Measurements from ENCODE around the gene SUMO2.
A peak's percentile ranks its signal among the peaks of the same experiment; 100 is the strongest.
"Not testable (repeated sequence)": the region's sequence is repeated elsewhere in the genome, so short reads cannot be mapped to it uniquely, and the experiment has no call there.

The SUMO2 gene

DNA sequence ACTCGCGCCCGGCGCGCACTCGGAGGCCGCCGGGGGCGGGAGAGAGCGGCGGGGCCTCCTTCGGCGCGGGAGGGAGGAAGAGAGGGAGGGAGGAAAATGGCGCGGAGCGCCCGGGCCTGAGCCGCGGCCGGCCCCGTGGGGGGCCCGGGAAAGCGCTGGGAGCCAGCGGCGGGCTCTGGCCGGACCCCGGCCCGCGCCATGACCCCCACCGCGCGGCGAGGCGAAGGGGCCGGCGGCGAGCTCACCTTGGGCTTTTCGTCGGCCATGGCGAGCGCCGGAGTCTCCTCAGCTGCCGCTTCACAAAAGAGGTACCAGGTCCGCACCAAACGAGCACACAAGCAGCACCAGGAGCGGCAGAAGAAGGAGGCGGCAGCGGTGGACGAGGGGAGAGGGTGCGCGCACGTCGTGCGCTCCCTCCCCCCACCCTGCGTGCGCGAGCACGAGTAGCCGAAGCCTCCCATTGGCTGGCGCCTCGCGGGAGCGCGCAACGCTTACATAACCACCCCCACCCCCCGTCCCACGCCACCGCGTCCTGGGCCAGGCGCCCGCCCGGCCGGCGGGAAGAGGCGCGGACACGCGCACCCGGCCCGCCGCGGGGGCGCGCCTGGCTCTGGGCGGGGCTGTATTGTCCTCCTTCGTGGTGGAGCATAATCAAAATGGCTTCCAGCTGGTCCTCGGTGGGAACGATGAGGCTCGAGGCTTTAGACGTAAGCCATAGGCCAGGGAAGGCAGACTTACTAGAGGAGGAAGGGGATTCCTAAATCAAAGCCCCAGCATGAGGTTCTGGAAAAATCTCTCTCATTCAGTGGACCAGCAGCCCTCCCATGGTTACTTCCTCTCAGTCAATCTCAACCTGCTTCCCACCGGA lies at the start of gene SUMO2:
Gene SUMO2, minus strand, starts transcription at position 391 of the 868 bp plus-strand sequence. Its CDS starts 125 bp downstream, at position 266.
- peak; percentile 89 to 95 for DNase-seq (ENCODE audit: low read depth in 1 of 2, low spot score in 1 of 2)

DNA sequence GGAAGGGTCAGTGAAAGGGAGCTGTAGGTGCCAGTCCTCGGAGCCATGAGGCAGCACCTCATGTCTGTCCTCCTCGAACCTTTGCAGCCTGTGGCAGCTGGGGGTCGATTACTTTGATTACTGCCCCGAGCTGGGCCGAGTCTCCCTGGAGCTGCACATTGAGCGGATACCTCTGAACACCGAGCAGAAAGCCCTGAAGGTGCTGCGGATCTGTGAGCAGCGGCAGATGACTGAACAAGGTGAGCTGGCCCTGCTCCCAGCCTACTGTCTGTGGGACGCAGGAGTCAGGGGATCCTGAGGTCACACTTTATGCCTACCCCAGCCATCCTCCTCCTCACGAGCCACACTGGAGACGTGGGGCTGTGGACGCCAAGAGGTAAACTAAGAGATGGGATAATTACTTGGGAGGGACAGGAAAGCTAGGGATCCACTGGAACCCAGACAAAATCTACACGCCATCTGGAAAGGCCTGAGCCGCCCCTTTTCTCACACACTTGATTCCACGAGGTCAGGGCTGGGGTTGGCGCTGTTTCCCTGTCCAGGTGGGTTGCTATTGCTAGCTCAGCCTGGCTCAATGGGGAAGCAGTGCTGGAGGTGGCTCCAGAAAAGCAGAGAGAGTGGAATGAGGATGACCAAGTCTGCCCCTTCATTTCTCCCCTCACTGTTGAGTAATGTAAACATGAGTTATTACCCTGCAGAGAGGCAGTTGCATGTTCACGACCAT lies 49.1 kb upstream of the SUMO2 start:
- no peak for DNase-seq (ENCODE audit: low read depth in 1 of 2, low spot score in 1 of 2)

DNA sequence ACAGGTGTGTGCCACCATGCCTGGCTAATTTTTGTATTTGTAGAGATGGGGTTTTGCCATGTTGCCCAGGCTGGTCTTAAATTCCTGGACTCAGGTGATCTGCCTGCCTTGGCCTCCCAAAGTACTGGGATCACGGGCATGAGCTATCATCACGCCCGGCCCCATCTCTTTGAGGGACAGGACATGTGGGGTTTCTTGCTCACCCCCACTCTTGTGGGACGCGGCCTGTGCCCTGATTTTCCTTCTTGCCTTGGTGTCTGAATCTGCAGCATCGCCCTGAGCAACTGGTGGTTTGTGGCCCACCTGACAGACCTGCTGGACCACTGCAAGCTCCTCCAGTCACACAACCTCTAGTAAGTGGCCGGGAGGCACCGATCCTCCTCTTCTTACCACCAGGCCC lies 48.3 kb upstream of the SUMO2 start:
- no peak for DNase-seq (ENCODE audit: low read depth in 1 of 2, low spot score in 1 of 2)

DNA sequence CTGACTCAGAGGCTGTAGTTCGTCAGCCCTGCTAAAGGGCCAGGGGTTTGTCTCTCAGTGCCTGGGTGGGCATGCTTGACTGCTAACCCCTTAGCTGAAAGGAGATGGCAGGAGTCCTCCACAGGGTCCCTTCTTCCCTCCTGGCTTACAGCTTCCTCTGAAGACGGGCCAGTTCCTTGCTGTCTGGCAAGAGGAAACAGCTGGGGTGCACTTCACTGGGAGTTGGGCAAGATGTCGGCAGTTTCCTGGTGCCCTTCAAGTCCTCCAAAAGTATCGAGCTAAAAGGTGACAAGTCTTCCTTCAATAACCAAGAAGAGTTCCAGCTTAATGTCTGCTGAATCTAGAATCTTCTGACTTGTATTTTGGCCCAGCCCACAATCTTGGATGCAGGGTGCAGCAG lies 46.1 kb upstream of the SUMO2 start:
- no peak for DNase-seq (ENCODE audit: low read depth in 1 of 2, low spot score in 1 of 2)

DNA sequence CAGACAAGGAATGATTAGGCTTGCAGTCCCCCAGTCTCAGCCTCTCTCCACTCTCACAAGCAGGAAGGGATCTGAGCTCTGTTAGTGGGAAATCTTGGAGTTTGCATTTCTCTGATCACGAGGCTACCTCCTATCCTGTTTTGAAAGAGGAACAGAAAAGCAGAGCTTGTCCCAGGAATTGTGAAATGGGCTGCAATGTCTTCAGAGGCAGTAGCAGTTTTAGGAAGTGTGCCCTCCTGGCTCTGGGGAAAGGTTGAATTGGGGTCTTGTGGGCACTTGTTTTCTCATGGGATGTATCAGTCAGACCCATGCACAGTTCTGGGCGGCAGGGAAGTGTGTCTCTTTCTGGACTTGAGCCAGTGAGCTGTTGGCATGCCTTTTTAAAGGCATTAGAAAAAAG lies 45.5 kb upstream of the SUMO2 start:
- no peak for DNase-seq (ENCODE audit: low read depth in 1 of 2, low spot score in 1 of 2)

DNA sequence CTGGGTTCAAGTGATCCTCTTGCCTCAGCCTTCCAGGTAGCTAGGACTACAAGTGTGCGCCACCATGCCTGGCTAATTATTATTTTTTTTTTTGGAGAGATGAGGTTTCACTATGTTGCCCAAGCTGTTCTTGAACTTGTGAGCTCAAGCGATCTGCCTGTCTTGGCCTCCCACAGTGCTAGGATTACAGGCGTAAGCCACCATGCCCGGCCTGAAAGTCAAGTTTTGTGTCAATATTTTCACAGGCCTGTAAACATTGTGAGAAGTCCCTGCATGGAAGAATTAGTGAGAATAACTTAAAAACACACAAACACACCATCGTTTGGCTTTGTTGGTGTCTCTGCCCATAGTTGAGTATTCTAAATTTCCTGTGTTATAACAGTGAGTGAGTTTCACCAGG lies 45.0 kb upstream of the SUMO2 start:
- DNase-seq (ENCODE audit: low read depth in 1 of 2, low spot score in 1 of 2) = no peak

DNA sequence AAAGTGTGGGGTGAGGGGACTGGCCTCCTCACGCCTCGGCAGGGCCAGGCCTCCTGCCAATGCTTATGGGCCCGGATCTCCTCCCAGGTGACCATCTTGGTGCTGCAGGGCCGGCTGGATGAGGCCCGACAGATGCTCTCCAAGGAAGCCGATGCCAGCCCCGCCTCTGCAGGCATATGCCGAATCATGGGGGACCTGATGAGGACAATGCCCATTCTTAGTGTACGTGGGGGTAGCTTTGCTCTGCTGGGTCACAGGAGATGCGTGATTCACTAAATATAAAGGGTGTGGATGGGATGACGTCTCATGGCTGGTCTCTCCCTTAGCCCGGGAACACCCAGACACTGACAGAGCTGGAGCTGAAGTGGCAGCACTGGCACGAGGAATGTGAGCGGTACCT lies 42.3 kb upstream of the SUMO2 start:
- no peak for DNase-seq (ENCODE audit: low read depth in 1 of 2, low spot score in 1 of 2)

DNA sequence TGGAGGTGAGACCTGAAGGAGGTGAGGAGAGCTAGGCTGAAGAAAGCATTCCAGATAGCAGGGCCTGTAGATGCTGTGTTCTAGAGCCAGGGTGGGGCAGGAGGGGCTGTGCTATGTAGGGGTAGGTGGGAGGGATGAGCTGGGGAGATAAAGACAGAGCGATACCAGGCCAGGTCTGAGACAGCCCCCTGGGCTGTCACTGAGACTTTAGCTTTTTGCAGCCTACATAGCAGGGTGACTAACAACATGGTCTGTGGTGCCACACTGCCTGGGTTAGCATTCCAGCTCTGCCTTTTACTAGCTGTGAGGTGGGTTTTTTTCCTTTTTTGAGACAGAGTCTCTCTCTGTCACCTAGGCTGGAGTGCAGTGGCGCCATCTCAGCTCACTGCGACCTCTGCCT lies 37.1 kb upstream of the SUMO2 start:
- DNase-seq (ENCODE audit: low read depth in 1 of 2, low spot score in 1 of 2) = no peak

DNA sequence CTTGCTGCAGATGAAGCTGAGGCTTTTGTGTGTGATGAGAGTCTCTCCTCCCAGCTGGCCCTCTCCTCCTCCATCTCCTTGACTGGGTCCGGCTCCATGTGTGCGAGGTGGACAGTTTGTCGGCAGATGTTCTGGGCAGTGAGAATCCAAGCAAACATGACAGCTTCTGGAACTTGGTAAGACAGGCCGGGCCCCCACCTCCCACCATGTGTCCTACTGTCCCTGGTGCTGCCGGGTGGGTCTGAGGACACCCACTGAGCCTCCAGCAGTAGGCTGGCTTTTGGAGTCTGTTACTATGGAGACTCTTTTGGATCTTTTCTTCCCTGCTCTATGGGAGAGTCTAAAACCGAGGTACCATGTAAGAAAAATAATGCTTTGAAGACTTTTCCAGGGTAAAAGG lies 35.4 kb upstream of the SUMO2 start:
- DNase-seq (ENCODE audit: low read depth in 1 of 2, low spot score in 1 of 2) = no peak

DNA sequence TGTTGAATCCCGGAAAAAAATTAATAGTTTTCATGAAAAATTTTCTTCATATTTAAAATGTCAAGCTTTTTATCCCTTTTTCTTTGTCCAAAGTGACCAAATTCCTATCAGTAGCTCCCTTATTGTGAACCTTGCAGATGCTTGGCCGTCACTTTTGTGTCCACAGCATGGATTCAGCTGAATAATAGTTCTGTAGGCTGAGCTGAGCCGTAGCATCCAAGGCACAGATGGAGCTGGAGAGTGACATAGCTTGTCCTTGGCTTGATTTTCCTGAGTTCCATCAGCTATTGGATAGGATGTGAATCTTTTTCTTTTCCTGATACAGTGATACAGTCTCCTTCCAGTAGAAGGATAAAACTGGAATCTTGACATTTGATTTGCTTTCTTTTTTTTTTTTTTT lies 26.3 kb upstream of the SUMO2 start:
- DNase-seq (ENCODE audit: low read depth in 1 of 2, low spot score in 1 of 2) = no peak

DNA sequence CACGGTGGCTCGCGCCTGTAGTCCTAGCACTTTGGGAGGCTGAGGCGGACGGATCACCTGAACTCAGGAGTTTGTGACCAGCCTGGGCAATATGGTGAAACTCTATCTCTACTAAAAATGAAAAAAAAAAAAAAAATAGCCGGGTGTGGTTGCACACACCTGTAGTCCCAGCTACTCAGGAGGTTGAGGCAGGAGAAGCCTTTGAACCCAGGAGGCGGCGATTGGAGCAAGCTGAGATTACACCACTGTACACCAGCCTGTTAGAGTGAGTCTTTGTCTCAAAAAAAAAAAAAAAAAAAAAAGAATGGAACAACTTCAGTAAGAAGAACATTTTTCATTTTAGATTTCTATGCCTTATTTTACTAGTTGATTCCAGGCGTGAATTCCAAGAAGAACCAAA lies 25.4 kb upstream of the SUMO2 start:
- no peak for DNase-seq (ENCODE audit: low read depth in 1 of 2, low spot score in 1 of 2)

DNA sequence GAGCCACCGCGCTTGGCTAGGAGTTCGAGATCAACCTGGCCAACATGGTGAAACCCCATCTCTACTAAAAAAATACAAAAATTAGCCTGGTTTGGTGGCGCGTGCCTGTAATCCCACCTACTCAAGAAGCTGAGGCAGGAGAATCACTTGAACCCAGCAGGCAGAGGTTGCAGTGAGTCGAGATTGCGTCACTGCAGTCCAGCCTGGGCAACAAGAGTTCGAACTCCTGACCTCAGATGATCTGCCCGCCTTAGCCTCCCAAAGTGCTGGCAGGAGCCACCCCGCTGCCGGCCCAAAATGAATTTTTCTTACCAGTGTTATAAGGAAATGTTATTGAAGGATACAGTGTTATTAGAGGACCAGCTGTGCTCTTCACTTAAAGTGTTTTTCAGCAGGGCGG lies 25.0 kb upstream of the SUMO2 start:
- no peak for DNase-seq (ENCODE audit: low read depth in 1 of 2, low spot score in 1 of 2)

DNA sequence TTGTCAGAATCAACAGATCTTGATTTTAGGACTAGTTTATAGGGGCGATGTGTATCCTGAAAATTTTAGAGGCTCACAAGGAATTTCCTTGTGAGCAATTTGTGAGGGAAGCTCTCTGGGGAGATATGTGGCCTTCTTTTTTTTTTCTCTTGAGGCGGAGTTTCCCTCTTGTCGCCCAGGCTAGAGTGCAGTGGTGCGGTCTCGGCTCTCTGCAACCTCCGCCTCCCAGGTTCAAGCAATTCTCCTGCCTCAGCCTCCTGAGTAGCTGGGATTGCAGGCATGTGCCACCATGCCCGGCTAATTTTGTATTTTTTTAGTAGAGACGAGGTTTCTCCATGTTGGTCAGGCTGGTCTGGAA lies 24.3 kb upstream of the SUMO2 start:
- not testable (repeated sequence) for DNase-seq (ENCODE audit: low read depth in 1 of 2, low spot score in 1 of 2)

DNA sequence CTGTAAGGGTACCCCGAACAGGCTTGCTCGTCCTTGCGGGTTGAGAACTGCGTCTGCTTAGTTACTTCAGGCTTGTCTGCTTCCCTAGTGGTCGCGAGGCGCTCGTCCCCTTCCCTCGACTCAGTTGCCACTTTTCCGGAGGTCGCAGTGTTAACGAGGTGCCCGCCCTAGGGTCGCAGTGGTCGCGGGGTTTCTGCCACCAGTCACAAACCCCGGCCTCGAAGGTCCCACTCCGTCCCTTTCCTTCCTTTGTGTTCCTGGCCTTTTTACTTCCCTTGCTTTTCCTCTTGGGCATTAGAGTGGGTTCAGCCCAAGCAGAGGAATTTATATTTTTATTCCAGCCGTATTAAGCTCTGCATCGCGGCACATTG lies 23.0 kb upstream of the SUMO2 start:
- no peak for DNase-seq (ENCODE audit: low read depth in 1 of 2, low spot score in 1 of 2)

DNA sequence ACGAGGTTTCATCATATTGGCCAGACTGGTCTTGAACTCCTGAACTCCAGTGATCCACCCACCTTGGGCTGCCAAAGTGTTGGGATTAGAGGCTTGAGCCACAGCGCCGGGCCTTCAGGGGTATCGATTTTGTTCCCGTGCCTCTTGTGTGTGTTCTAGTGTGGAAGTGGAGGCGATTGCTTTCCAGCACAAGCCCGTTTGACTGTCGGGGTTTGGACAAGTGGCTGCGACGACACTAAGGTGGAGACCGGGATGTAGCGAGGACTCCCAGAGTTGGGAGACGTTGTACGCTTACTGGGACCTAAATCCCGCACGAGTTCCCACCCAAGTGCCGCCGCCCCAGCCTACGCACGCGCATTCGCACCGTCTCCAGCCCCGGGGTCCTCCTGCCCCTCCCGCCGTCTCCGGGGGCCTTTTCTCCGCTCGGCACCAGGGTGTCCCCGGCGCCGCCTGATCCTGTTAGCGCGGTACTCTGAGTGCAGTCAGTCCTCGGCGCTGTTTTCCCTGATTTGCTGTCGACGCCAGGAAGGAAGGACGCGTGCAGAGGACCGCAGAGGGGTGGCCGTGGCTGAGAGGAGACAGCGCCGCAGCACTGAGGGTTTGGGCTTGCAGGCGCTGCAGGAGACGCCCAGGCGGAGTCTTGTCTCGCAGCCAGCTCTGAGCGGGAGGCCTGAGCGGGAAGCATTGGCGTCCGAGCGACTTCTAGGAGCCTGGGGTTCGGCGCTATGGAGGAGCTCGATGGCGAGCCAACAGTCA lies 22.5 kb upstream of the SUMO2 start, which contains the start of gene NUP85:
Gene NUP85, plus strand, starts transcription at position 643 of the 756 bp plus-strand sequence. Its CDS starts 83 bp downstream, at position 726.
- peak; percentile 88 for DNase-seq (ENCODE audit: low read depth in 1 of 2, low spot score in 1 of 2)

DNA sequence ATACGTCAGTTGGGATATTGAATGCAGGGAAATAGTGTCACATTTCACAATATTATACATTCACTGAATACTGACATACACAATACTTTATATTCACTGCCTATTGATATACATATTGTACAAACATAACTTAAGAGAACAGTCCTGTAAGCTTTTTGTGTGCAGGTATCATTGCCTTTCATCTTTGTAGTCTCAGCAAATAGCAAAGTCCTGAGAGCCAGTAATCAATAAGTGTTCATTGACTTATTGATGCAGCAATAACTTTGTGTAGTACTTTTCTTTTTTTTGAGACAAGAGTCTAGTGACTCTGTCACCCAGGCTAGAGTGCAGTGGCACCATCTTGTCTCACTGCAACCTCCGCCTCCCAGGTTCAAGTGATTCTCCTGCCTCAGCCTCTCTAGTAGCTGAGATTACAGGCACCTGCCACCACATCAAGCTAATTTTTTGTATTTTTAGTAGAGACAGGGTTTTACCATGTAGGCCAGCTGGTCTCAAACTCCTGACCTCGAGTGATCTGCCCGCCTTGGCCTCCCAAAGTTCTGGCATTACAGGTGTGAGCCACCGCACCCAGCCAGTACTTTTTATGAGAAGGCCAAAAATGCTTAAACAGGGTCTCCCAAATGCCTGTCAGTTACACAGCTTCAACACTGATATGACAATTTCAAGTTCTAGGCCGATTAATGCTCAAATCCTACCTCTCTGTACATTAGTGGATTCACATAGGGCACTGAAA lies 17.3 kb upstream of the SUMO2 start:
- DNase-seq (ENCODE audit: low read depth in 1 of 2, low spot score in 1 of 2) = no peak

DNA sequence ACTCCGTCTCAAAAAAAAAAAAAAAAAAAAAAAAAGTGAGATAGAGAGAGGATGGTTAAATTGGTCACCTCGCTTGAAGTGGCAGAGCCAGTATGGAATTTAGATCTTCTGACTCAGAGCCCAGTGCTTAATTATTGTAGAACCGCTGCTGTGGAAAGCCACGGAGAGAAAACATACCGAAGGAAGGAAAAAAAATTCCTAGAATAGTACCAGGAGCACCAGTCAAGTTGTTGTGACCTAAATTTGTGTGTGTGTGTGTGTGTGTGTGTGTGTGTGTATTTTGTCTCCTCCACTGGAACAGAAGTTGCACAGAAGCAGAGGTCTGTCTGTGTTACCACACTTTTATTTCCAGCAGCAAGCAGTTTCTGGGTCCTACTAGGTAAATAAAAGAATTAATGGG lies 12.1 kb upstream of the SUMO2 start:
- no peak for DNase-seq (ENCODE audit: low read depth in 1 of 2, low spot score in 1 of 2)

DNA sequence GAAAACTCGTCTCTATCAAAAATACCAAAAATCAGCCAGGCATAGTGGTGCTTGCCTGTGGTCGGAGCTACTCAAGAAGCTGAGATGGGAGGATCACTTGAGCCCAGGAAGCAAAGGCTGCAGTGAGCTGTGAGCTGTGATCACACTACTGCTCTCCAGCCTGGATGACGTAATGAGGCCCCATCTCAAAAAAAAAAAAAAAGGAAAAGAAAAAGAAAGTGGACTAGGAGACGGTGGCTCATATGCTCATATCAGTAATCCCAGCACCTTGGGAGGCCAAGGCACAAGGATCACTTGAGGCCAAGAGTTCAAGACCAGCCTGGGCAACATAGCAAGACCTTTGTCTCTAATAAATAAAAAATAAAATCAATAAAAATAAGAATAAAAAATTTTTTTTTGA lies 8.8 kb upstream of the SUMO2 start:
- DNase-seq (ENCODE audit: low read depth in 1 of 2, low spot score in 1 of 2) = no peak

DNA sequence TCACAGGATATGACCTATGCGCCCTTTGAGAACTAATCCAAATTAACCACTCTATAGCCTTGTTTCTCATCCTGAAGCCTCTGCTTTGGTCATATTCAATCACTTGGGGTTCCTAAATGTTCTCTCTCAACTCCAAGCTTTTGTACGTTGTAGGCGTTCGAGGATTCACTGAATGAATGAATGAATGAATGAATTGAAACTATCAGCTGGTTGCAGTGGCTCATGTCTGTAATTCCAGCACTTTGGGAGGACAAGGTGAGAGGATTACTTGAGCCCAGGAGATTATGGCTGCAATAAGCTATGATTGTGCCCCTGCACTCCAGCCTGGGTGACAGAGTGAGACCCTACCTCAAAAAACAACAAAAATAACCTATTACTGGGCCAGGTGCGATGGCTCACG lies 5.9 kb upstream of the SUMO2 start:
- DNase-seq (ENCODE audit: low read depth in 1 of 2, low spot score in 1 of 2) = no peak

DNA sequence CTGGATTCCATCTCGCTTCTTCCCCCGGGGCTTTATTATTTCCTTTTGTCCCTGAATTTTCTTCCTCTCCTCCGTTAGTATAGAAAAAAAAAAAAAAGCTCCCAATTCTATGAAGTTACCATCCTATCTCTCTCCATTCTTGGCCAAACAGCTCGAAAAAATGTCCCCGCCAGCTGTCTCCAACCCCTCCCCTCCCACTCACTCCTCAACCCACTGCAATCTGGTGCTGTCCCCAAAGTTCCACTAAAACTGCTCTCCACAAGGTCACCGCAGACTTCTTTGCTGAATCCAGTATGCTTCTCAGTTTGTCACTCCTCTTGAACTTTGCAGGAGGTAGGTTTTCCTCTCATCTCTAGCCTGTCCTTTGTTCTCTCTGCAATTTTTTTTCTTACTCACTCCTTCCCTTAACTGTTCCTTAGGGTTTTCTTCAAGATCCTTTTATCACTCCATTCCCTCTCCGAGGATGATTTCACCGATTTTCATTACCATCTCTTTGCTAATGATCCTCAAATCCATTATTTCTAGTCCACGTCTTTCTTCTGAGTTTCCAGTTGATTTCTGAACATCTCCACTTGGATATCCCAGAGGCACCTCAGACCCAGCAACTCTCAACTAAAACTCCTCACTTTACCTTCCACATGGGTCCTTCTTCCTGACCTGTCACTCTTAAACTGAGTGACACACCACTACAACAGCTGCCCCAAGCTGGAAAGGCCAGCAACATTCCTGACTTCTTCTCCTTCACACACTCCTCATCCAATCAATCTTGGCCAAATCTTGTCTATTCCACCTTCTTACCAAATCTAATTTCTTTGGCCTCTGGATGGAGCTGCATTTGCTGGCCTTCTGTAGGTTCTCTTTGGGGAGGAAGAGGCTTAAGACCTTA lies 1.5 kb upstream of the SUMO2 start:
- no peak for DNase-seq (ENCODE audit: low read depth in 1 of 2, low spot score in 1 of 2)

DNA sequence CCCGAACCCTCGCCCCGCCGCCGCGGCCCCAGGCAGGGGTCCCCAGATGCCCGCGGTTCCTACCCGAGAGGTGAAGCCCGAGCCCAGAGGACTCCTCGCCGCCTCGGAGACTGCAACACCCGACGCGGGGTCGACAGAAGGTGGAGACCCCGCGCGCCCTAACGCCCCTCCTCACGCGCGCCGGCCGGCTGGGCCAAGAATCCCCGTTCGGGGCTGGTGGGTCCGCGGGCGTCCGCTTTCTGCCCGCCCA lies 515 bp downstream of the SUMO2 start:
- no peak for DNase-seq (ENCODE audit: low read depth in 1 of 2, low spot score in 1 of 2)
